ENCODE measurements around the gene AFAP1L2.

Gene AFAP1L2

DNA sequence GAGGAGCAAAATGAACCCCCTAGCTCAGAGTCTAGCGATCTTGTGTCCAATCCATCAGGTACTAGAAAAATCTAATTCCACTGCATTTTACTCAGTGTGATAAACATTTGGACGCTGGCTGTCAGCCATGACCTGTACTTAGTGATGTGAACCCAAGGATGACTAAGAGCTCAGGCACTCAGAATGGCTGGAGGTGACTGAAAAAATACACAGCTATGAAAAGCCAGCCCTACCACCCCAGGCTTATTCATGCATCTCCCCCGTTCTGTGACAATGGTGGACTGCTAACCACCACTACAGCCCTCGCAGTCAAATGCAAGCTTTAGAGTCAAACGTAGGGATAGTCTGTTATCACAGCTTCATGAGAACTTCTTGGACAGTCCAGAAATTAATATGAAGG lies 14.9 kb downstream of the AFAP1L2 start:
- DNase-seq (ENCODE audit: low spot score): no peak

DNA sequence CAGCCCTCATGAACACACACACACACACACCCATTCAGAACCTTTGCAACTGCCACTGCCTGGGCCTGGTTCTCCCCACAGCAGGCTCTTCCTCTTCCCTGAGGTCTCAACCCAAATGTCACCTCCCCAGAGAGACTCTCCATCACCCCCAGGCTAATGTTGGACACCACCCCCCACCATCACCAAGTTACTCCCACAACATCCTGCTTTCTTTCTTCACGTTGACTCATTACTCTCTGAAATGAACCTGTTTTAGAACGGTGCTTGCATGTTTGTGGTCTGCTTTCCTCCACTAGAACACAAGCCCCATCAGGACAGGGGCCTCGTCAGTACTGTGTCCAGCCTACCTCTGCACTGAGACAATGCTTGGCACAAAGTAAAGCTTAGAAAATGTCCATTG lies 16.0 kb downstream of the AFAP1L2 start:
- no peak for DNase-seq (ENCODE audit: low spot score)

DNA sequence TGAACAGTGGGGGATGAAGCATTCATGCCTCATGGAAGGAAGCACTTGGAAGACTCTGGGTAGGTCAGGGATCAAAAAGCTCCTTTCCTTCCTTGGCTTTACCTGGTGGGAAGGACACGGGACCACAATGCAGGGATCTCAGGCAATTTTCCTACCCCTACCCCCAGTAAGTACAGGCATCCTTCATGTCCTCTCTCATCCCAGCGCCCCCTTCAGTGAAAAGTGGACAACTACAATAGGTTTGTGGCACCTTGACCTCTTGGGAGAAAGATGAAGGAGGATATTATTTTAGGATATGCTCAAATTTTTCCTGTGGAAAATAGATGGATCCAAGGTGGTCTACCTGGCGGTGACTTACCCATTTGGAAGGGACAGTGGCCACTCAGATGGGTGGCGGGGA lies 16.5 kb downstream of the AFAP1L2 start:
- no peak for DNase-seq (ENCODE audit: low spot score)

DNA sequence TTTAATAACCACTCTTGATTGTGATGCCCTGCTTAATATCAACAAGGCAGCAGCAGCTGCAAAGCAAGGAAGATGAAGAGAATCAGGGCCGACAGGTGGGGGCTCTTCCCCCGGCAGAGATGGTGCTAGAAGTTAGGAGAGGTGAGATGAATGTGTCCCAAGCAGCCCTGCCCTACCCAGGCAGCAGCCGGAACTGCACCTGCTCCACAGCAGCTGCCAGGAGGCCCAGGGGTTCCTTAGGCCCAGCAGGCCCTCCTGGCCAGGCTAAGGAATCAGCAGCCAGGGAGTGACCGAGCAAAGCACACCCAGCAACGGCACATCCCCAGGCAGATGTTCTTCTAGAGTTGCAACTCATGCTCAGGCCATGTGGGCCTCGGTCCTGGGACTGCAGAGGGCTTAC lies 17.9 kb downstream of the AFAP1L2 start:
- no peak for DNase-seq (ENCODE audit: low spot score)

DNA sequence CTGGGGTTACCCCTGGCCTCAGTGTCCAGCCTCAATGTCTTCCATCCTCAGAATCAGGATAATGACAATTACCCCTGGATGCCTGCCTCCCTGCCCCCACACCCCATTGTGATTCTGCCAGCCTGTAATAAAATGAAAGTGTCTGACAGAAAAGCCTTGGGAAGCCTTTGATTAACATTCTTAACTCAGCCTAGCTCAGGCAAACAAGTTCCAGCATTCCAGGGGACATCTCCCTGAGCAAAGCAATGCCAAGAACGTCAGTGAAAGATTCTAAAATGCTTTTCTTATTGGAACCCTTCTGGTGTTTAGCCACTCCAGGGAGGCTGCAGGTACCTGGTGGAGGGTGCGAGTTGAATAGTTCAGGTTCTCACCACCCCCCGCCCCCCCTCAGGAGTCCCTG lies 18.7 kb downstream of the AFAP1L2 start:
- no peak for DNase-seq (ENCODE audit: low spot score)

DNA sequence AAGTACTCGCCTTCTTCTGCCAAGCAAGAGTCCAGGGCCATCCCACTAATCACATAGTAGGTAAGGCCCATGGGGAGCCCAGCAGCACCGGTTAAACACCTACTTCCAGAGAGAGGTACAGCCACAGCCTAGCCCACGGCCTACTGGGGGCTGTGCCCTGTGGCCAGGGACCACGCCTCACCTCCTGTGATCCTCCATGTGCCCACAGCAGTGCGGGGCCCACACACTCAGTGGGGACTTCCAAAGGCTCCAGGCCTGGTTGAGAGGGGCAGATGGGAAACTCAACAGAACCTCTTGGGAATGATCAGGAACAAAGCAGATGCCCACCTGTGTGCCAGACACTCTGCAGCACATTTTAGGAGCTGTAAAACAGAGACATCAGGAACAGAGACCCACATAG lies 19.7 kb downstream of the AFAP1L2 start:
- DNase-seq (ENCODE audit: low spot score): no peak

DNA sequence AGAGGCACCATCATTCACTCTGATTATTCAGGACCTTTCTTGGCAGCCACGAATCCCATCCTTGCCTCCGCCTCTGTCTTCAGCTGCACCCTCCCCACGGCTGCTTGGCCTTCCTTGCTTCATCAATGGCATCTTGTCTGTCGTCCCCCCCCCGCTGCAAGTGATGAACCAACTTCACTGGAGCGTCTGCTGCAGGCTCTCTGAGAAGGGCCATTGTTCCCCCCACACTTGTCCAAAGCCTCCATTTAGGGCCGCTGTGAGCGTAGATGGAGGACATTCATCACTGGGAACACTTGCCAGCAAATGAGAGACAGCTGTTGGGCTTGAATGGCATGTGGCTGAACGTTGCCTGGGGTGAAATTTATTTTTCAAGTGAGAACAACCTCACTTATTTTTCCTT lies 20.1 kb downstream of the AFAP1L2 start:
- no peak for DNase-seq (ENCODE audit: low spot score)

DNA sequence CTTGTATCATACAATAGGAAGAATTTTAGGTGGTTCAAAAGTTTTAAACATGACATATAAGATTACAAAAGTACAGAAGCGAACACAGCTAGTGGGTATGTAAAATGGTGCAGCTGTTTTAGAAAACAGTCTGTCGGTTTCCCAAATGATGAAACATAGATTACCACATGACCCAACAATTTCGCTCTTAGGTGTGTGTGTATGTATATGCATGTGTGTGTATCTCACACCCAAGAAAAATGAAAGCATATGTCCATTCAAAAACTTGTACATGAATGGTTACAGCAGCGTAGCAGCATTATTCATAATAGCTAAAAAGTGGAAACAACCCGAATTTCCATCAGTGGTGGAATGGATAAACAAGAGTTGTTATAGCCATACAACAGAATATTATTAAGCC lies 23.5 kb downstream of the AFAP1L2 start:
- DNase-seq (ENCODE audit: low spot score): no peak

DNA sequence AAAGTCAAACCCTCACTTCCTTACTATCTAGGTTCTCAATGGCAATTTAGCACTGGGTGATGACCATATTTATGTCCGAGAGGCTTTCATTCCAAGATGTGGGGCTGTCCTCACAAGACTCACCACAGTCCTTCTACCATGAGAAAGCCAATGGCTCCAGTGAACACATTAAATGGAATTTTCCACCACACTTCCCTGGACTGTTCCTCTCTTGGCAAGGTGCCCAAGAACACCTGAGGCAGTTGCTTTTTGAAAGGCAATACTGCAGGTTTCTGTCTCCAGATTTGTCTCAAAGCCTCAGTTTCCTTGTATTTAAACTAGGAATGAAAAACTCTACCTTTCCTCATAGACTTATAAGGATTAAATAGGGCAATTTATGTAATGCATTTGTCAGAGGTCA lies 24.2 kb downstream of the AFAP1L2 start:
- DNase-seq (ENCODE audit: low spot score): no peak

DNA sequence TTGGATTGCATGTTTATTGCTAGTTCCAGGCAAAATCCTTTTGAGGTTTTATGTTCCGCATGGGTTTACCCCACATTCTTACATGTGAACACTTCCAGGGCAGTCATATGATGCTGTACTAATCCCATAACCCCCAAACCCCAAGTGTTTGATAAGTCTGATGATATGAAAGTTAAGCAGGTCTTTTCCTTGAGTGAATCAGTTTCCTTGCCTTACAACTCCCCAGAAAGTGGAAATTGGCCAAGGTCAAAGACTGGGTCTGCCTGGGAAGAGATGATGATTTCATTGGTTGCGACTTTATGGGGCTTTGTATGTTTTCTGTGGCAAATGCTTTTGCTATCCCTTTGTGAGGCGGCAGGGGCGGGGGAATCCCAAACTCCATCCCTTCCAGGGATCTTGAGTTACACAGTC lies 24.7 kb downstream of the AFAP1L2 start:
- DNase-seq (ENCODE audit: low spot score): no peak

DNA sequence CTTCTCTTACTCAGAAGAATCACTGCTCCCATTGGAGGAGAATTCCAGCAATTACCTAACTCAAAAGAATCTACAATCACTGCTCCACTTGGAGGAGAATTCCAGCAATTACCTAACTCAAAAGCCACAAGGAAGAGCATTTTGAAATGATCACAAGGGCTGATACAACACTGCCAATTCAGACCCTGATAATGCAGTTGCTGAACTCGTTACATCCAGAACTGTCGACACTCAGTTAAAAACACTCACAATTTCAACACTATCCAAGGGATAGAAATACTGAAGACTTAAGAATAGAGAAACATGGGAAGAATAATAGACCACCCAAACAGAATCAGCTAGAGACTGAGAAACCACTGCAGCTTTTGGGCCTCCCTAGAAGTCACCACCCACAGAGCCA lies 27.8 kb downstream of the AFAP1L2 start:
- no peak for DNase-seq (ENCODE audit: low spot score)

DNA sequence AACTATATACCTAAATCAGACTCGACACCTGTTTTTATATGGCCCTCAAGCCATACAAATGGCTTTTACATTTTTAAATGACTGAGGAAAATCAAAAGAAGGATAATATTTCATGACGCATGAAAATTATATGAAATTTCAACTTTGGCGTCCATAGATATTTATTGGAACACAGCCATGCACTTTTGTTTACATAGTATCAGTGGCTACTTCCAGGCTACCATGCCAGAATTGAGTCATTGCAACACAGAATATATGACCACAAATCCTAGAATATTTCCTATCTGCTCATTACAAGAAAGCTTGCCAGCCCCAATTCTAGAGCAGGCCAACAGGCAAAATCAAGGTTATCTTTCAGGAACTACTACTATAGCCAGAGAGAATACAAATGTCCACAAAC lies 29.3 kb downstream of the AFAP1L2 start:
- DNase-seq (ENCODE audit: low spot score): no peak

DNA sequence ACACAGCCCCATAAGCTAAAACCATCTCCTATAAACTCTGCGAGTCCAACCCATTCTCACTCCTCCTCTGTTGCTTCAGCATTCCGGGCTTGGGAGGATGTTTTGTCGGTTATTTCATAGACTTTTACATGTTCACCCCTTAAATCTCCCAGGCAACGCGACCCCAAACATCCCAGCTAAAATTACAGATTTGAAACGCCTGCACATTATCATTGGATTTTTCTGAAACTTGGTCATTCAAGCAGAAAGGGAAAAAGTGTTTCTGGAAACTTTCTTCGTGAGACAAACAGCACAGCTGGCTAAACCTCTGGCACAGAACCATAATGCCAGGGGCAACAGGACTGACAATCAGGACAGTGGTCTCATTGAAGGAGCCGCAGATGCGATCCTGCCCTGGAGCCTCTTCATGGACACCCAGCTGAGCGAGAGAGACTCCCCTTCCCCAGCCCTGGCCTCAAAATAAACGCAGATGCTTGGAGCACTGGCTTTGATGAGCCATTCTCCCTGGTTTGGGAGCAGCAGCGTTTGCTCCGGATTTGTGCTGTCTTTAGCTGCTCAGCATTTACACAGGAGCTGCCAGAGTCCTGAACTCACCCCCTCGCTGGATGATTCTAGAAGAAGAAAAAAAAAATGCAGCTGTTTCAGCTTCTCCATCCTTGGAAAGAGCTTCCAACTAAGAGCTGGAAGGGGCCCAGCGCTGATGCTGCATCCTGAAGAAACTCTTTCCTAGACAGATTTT lies 30.1 kb downstream of the AFAP1L2 start:
- no peak for DNase-seq (ENCODE audit: low spot score)

DNA sequence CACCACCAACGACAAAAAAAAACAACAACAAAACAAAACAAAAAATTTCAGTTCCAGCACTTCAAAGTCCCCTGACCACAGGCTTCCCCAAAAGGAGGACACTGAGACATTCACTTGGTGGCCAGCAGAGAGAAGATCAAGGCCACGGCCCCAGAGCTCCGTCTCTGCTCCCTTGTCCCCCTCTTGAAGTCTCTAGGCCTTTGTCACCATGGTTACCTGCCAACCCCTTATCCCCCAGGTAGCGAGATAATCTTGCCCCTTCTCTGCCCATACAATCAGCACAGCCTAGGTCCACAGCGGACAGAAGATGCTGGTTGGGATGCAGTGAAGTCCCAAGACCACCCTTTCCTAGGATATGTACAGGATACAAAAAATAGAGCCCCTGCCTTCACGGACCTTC lies 30.7 kb downstream of the AFAP1L2 start:
- no peak for DNase-seq (ENCODE audit: low spot score)

DNA sequence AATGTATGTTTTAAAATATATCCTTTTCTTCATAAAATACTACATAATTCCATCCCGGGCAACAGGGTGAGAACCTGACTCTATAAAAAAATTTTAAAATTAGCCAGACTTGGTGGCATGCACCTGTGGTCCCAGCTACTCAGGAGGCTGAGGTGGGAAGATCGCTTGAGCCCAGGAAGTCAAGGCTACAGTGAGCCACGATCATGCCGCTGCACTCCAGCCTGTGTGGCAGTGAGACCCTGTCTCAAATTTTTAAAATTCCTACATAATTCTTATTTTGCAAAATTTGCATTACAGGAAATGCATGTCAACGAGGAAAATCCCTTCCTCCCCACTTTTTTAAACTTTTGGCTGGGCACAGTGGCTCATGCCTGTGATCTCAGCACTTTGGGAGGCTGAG lies 31.3 kb downstream of the AFAP1L2 start:
- DNase-seq (ENCODE audit: low spot score): no peak

DNA sequence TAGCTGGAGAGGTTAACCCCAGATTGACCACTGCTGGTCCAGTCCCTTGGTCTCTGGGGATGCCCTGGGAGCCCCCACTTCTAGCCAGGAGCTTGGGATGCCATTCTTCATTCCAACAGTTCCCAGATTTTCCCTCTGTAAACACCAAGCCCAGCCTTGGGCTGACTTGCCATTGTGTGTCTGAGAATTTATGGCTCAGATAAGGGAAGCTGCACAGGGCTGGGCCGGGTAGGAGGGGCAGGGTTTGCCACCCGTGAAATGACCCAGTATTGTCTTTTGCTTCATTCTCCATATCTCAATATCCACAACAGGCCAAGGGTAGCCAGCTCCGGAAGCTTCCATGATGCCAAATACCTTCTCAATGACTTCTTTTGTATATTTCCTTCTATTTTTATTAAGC lies 32.1 kb downstream of the AFAP1L2 start:
- no peak for DNase-seq (ENCODE audit: low spot score)

DNA sequence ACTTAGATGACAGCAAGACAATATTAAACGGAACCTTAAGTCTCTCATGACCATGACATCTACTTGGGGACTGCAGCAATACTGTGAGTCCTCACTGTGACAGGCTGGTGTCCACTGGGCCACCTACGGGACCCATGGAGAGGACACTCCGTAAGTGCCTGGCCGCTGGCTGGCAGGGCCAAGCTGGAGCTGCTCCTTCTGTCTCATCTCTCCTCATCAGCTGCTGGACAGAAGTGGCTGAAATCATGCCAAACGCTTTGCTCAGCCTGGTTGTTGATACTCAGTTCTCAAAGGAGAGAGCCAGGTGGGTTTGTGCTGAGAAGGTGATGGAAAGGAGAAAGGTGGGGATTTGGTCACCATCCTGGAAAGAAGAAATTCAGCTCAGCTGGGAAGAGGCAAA lies 33.3 kb downstream of the AFAP1L2 start:
- no peak for DNase-seq (ENCODE audit: low spot score)

DNA sequence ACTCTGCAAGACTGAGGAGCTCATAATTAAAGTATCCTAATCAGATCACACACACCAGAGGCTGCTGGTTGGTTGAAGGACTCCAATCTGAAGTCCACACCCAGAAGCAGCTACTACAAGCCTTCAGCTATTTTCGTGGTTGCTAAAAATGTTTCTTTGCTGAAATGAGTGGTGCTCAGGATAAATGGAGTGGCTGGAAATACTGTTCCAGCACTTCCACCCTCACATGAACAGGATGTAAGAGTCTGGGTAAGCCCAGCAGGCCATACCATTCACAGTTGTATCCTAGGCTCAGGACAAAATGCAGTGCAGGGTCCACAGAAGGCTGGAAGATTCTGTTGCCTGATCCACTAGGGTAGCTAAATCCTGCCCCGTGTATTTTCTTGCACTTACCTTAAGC lies 34.1 kb downstream of the AFAP1L2 start:
- DNase-seq (ENCODE audit: low spot score): no peak

DNA sequence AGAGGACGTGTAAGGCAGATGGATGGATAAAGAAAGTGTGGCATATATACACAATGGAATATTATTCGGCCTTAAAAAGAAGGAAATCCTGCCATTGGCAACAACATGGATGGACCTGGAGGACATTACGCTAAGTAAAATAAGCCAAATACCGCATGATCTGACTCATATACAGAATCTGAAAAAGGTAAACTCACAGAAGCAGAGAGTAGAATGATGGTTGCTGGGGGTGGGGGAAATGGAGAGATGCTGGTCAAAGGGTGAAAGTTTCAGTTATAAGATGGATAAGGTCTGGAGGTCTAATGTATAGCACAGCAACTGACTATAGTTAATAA lies 36.3 kb downstream of the AFAP1L2 start:
- no peak for DNase-seq (ENCODE audit: low spot score)

DNA sequence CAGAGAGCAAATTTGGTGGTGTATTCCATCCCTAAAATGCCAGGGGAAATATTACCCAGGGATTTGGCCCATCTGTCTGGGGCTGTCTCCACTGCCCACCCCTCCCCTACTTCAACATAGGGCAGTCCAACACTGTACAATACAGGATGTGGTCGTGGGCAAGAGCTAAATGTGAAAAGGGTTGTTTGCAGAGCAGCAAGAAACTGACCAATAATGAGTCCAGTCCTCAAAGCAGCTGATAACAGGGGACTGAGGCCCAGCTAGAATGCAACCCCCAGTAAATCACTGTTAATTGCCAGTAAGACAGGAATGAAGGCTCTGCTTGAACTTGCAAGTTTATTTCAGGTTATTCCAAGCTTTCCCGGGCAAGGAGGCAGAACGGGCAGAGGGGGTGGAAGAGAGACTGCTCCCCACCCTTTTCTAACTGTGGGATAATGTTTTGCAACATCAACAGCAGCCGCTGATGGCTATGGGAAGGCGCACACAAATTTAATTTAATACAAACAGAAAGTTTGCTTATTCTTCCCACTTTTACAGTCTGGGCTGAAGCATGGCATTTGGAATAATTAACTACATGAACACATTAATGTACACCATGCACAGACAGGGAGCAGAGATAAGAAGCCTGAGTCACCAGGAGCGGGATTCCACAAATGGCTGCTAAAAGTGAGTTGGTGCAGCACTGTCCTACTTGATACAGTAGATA lies 36.8 kb downstream of the AFAP1L2 start:
- no peak for DNase-seq (ENCODE audit: low spot score)

DNA sequence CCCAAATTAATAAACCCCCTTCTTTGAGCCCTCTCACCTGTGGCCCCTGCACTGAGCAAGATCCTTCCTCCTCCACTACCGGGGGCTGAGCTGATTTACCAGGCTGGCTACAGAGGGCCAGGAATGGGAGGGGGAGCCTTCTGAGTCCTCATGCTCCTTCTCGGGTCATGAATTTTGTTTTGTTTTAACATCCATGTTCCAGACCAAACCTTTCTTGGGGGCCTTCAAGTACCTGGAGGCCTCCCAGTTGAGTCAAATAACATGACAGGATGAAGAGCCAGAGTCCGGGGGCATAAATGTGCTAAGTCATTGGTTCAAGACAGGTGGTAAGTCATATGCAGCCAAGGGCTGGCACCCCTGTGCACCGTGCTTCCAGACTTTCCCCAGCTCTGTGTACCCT lies 39.6 kb downstream of the AFAP1L2 start:
- DNase-seq (ENCODE audit: low spot score): no peak

DNA sequence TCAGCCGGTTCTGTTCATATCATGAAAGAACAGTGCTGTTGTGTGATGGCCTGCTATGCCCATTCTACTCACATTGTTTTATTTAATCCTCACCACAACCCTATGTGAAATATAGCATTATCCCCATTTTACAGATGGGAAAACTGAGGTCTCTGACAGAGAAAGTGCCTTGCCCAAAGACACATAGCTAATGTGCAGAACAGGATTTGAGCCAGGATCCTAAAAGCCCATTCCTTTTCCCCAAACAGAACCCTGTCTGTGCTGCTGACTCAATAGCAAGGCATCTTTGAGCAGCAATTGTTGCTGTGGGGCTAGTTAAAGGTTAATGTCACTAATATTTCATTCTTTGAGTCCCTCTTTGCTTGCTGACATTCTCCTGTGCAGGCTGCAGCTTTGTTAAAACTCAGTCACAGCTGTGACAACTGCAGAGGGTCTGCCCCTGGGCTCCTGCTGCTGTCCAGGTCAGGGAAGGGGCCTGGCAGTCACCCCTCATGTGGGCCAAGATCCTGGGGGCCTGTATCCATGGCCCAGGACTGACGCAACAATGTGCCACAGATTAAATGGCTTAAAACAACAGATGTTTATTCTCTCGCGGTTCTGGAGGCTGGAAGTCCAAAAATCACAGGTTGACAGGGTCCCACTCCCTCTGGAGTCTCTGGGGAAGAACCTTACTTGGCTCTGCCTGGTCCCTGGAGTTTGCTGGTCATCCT lies 40.4 kb downstream of the AFAP1L2 start:
- DNase-seq (ENCODE audit: low spot score): no peak

DNA sequence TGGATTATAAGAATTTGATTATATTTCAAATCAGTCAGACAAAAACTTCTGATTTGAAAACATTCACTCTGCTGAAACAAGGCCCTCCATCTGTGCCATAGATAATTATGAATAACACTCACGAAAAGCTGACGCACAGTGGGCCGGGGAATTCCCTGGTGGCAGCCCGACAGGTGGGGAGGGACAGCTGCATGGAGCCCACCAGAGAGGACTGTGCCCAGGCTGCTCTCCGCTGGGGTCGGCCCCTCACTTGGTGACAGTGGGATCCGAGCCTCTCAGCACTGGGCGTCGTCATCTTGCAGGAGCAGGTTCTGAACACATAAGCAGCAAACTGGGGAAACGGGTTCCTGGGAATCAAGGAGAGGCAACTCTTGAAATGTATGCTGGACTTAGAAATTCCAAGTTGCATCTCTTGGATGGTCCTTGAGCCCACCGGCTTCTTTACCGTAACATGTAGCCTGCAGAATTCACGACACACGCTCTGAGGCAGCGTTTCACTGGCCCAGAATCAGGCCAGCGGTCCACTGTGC lies 41.4 kb downstream of the AFAP1L2 start:
- no peak for DNase-seq (ENCODE audit: low spot score)

Data from ecto neural progenitor cell (in vitro differentiated cells).